Epithelial cell of esophagus (primary cell): ENCODE results near the gene DNASE1L2.

ENCODE experiments used
- DNase-seq: peaks from one replicate; pipeline ENCODE4 v3.0.0; 2010; ENCODE audit warnings: low read depth
- H3K4me3 ChIP-seq: 2 replicates; pipeline ENCODE4 v1.5.1; 2011; ENCODE audit warnings: mild to moderate bottlenecking, low read length, control low read depth
- TF ChIP-seq, protein P1 (sequence below): IDR thresholded peaks from 2 replicates; pipeline ENCODE4 v1.5.1; 2011; ENCODE audit warnings: low read depth, mild to moderate bottlenecking, low read length, control low read depth, inconsistent platforms; ENCODE audit not compliant: insufficient read depth; ENCODE audit errors: missing control alignments

The DNASE1L2 gene

DNA sequence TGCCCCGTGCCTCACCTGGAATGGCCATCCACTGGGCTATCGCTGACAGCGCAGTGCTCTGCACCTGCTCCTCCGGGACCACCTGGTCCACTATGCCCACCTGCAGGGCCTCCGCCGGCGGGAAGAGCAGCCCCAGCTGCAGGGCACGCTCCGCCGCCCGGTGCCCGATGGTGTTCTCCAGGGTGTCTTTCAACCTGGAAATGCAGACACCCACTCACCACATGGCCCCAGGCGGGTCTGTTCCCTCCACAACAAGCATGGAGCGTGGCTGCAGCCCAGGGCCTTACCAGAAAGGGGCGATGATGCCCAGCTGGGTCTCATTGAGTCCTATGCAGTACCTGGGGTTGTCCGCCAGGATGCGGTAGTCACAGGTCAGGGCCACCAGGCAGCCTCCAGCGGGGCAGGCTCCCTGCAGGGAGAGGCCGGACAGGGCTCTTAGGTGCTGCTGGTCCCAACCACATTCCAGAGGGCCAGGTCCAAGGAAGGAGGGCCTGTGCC is 6.8 kb downstream of the DNASE1L2 start:
- DNase-seq, result no peak
- TF ChIP-seq, protein P1, sequence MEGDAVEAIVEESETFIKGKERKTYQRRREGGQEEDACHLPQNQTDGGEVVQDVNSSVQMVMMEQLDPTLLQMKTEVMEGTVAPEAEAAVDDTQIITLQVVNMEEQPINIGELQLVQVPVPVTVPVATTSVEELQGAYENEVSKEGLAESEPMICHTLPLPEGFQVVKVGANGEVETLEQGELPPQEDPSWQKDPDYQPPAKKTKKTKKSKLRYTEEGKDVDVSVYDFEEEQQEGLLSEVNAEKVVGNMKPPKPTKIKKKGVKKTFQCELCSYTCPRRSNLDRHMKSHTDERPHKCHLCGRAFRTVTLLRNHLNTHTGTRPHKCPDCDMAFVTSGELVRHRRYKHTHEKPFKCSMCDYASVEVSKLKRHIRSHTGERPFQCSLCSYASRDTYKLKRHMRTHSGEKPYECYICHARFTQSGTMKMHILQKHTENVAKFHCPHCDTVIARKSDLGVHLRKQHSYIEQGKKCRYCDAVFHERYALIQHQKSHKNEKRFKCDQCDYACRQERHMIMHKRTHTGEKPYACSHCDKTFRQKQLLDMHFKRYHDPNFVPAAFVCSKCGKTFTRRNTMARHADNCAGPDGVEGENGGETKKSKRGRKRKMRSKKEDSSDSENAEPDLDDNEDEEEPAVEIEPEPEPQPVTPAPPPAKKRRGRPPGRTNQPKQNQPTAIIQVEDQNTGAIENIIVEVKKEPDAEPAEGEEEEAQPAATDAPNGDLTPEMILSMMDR, result peak; percentile 2
- no peak overlapping the region for H3K4me3 ChIP-seq

GRCh38 chr16:2243781-2244180 is 7.5 kb downstream of the DNASE1L2 start:
- no peak for DNase-seq
- TF ChIP-seq, protein P1, result no peak
- H3K4me3 ChIP-seq, result no peak overlapping the region

DNA sequence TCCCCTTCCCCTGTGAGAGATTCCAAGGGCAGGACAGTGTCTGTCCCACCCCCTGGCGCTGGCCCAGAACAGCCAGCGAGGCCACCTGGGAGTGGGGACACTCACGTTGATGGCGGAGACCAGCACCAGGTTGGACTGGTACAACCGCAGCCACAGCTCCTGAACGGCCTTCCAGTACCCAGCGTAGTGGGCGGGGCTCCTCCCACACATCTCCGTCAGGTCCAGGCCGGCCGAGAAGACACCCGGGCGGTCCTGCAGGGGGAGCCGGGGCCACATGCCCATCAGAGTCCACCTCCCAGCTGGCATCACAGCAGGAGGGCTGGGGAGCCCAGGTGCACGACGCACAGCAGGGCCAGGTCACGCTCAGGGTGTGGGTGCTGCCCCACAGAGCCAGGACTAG is 8.1 kb downstream of the DNASE1L2 start:
- TF ChIP-seq, protein P1, result no peak
- H3K4me3 ChIP-seq, result no peak overlapping the region
- DNase-seq, result no peak

DNA sequence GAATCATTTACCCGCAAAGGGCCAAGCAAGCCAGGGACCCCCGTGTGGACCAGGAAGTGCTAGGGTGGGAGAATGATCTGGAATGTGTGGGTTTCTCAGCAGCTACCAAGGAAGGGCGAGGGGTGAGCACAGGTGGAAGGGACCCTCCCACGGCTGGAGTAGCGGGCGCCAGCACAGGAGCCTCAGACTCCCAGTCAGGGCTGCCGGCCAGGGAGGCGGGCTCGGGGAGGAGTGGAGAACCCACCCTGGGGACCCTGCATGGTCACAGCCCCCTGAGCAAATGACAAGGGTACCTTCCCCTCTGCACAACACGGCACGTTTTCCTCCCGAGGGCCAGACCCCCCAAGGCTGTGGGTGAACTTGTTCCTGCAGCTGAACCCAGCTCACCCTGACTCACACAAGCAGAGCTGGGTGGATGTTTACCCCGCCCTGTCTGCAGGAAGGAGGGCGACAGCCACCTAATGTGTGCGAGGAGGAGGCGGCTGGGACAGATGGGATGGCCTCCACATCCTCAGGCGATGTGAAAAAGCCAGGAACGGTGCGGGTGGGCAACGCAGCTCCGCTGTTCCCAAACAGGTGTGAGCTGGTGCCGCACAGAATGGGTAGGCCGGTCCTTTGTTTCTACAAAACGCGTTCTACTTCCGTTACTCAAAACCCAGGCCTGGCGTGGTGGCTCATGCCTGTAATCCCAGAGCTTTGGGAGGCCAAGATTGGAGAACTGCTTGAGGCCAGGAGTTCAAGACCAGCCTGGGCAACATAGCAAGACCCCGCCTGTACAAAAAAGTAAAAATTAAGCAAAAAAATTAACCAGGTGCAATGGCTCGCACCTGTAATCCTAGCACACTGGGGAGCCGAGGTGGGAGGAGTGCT is 8.9 kb downstream of the DNASE1L2 start:
- peak; percentile 47 for DNase-seq
- no peak overlapping the region for H3K4me3 ChIP-seq
- TF ChIP-seq, protein P1, result no peak

GRCh38 chr16:2246301-2246885 is 10.1 kb downstream of the DNASE1L2 start:
- no peak for DNase-seq

DNA sequence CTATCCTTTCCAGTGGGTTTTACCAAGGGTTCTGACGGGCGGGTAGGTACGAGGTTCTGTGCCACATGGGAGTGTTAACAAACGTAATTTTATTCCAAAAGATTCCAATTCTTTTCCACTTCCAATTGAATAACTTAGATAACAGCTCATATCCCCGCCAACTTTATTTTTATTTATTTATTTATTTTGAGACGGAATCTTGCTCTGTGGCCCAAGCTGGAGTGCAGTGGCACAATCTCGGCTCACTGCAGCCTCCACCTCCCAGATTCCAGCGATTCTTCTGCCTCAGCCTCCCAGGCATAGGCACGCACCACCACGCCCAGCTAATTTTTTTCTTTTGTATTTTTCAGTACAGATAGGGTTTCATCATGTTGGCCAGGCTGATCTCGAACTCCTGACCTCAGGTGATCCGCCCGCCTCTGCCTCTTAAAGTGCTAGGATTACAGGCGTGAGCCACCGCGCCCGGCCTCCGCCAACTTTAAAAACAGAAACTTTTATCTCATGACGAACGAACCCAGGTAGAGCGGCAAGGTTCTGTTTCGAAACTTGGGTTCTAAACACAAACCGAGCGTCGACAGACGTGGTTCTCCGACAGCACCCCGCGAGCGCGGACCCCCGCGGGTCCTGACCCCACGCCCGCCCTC is 14.5 kb downstream of the DNASE1L2 start:
- TF ChIP-seq, protein P1, result no peak

More at GRCh38 chr16:2246301-2246885, 10.1 kb downstream of the DNASE1L2 start:
- no peak overlapping the region for H3K4me3 ChIP-seq
- TF ChIP-seq, protein P1, result no peak

More for the DNA sequence above, 14.5 kb downstream of the DNASE1L2 start:
- peak overlapping the region; percentile 63 for H3K4me3 ChIP-seq
- peak; percentile 52 for DNase-seq
